Panc1 (cell line): ENCODE results near the gene HK1. TPM values are rescaled to one million over a fixed set of nuclear protein-coding genes. Genes with fewer than 3 reads are reported as not detected.
A peak's percentile ranks its signal among the peaks of the same experiment; 100 is the strongest.

ENCODE experiments used
- ATAC-seq: fragments of 200-7000 bp; cut with Tn5 transposase; 2 replicates; pipeline ENCODE4 v1.9.1; 2020; ENCODE audit warnings: mild to moderate bottlenecking, moderate library complexity
- BruUV-seq: library from RNA; stranded (reverse); fragments of 400-500 nt; replicated peaks from 2 replicates; lab custom pipeline; 2021; lab: Mats Ljungman, UMichigan
- CTCF ChIA-PET: fragments of 300-600 bp; sonication (Branson Sonifier 250); formaldehyde crosslinking; loops from one replicate; lab custom pipeline; 2022; ENCODE audit warnings: antibody characterized with exemption; lab: Charles Lee
- POLR2A ChIA-PET: fragments of 300-600 bp; sonication (Branson Sonifier 250); formaldehyde crosslinking; loops from one replicate; lab custom pipeline; 2022; ENCODE audit warnings: antibody characterized with exemption; lab: Charles Lee
- DNase-seq: peaks from one replicate; pipeline ENCODE4 v3.0.0-alpha.2; 2010; ENCODE audit warnings: low read depth, low spot score
- H3K27ac ChIP-seq: 2 replicates; pipeline ENCODE4 v1.5.1; 2011; ENCODE audit warnings: mild to moderate bottlenecking, low read length, inconsistent platforms
- H3K27me3 ChIP-seq: fragments of 200-500 bp; sonication (Bioruptor generic); 2 replicates; pipeline ENCODE4 v1.6.0; 2014; ENCODE audit warnings: low read length, inconsistent platforms; ENCODE audit not compliant: control insufficient read depth, insufficient read depth
- H3K36me3 ChIP-seq: fragments of 200-500 bp; sonication (Bioruptor generic); 2 replicates; pipeline ENCODE4 v1.5.1; 2014; ENCODE audit warnings: inconsistent platforms, mild to moderate bottlenecking, low read length, moderate library complexity; ENCODE audit not compliant: control insufficient read depth, insufficient read depth
- H3K4me1 ChIP-seq: 2 replicates; pipeline ENCODE4 v1.5.1; 2011; ENCODE audit warnings: inconsistent platforms, mild to moderate bottlenecking, low read length, moderate library complexity; ENCODE audit not compliant: control insufficient read depth, insufficient read depth
- H3K4me3 ChIP-seq, 2 experiments: 2 replicates each; pipeline ENCODE4 v1.5.1; 2011 to 2012; ENCODE audit warnings: low read depth in 2 of 2, low read length in 2 of 2, mild to moderate bottlenecking in 2 of 2, inconsistent platforms in 1 of 2, moderate library complexity in 1 of 2
- H3K9me3 ChIP-seq: fragments of 200-500 bp; sonication (Bioruptor generic); 2 replicates; pipeline ENCODE4 v1.5.1; 2014; ENCODE audit warnings: low read depth, mild to moderate bottlenecking, inconsistent platforms, low read length, moderate library complexity; ENCODE audit not compliant: control insufficient read depth, insufficient read depth
- CTCF ChIP-seq: fragments of 450-650 bp; IDR thresholded peaks from 2 replicates; pipeline ENCODE4 v1.5.1; 2017; ENCODE audit warnings: mild to moderate bottlenecking
- POLR2AphosphoS5 ChIP-seq: IDR thresholded peaks from 2 replicates; pipeline ENCODE4 v1.6.1; 2012; ENCODE audit warnings: mild to moderate bottlenecking, low read depth, low read length, moderate library complexity
- REST ChIP-seq, 2 experiments: IDR thresholded peaks; 2 replicates each; pipeline ENCODE4 v1.6.1; 2011 to 2012; ENCODE audit warnings: low read depth in 2 of 2, control low read depth in 1 of 2, low read length in 1 of 2, mild to moderate bottlenecking in 1 of 2, moderate library complexity in 1 of 2; ENCODE audit not compliant: insufficient read depth in 1 of 2
- SIN3A ChIP-seq: IDR thresholded peaks from 2 replicates; pipeline ENCODE4 v1.6.1; 2012; ENCODE audit warnings: low read depth, mild to moderate bottlenecking, low read length, moderate library complexity, borderline replicate concordance; ENCODE audit not compliant: insufficient read depth
- TCF7L2 ChIP-seq: IDR thresholded peaks from 2 replicates; pipeline ENCODE4 v1.6.1; 2011; ENCODE audit warnings: mild to moderate bottlenecking, low read depth, low read length, inconsistent platforms
- in situ Hi-C: cut with HindIII; loops from 2 replicates; pipeline ENCODE4 v1.10.0; 2016; ENCODE audit warnings: low sequenced_read_pairs, low pct_unique_long_range_greater_than_20kb
- intact Hi-C: fragments of 100-400 bp; cut with micrococcal nuclease; formaldehyde crosslinking; loops from one replicate; pipeline ENCODE4 v1.10.0; 2022; ENCODE audit not compliant: unreplicated experiment
- total RNA-seq: library from RNA; stranded (reverse); gene quantifications from one replicate; pipeline ENCODE4 v1.2.1, GENCODE V29; 2021; ENCODE audit not compliant: unreplicated experiment

The HK1 gene
- total RNA-seq, 1 experiment from 2014 or later = 74.4 TPM

- no TSS peak for BruUV-seq
- CTCF ChIA-PET = no interaction called here
- ATAC-seq = no peak
- peaks cover 2% of the 10 kb centered on the region; the same call in 1 of the 2 replicates for H3K36me3 ChIP-seq
- in situ Hi-C loops = no loop called here
- H3K4me3 ChIP-seq = no peak overlapping the region
- peaks cover 23% of the 10 kb centered on the region for H3K4me1 ChIP-seq
- POLR2A ChIA-PET = no interaction called here
- intact Hi-C loops = no loop called here
- DNase-seq = no peak
- H3K9me3 ChIP-seq = no peaks in the 10 kb centered on the region
- no peak overlapping the region for H3K27ac ChIP-seq
- no peaks in the 10 kb centered on the region for H3K27me3 ChIP-seq
- no peak for TF ChIP-seq SIN3A
- TF ChIP-seq POLR2AphosphoS5 = no peak
- TF ChIP-seq REST (IDR thresholded peaks at IDR 0.05; ENCODE audit: insufficient read depth in 1 of 2, low read depth in 2 of 2, low read length in 1 of 2) = no peak
- no peak for TF ChIP-seq TCF7L2
- TF ChIP-seq CTCF = no peak
Observed at GRCh38 chr10:69316313-69317059, 38.2 kb downstream of the HK1 start.

- BruUV-seq = no TSS peak
- H3K36me3 ChIP-seq = peaks cover 2% of the 10 kb centered on the region; the same call in 1 of the 2 replicates
- DNase-seq = no peak
- H3K9me3 ChIP-seq = no peaks in the 10 kb centered on the region
- no peak for ATAC-seq
- intact Hi-C loops = no loop called here
- ChIA-PET POLR2A (no interaction called here), CTCF (no interaction called here)
- no peaks in the 10 kb centered on the region for H3K27me3 ChIP-seq
- H3K4me3 ChIP-seq = no peak overlapping the region
- in situ Hi-C loops = no loop called here
- H3K27ac ChIP-seq = peak overlapping the region; percentile 44
- peaks cover 30% of the 10 kb centered on the region for H3K4me1 ChIP-seq
- TF ChIP-seq REST (IDR thresholded peaks at IDR 0.05; ENCODE audit: insufficient read depth in 1 of 2, low read depth in 2 of 2, low read length in 1 of 2) (no peak), TCF7L2 (no peak), CTCF (no peak), POLR2AphosphoS5 (no peak), SIN3A (no peak)
Observed at GRCh38 chr10:69317175-69317604, 38.9 kb downstream of the HK1 start.
